SK-N-MC (cell line): ENCODE measurements around the gene CRTC1.

ENCODE experiments used
- EZH2 ChIP-seq: fragments of 200-600 bp; sonication (generic); IDR thresholded peaks from one replicate; pipeline ENCODE4 v1.6.1; 2017; ENCODE audit warnings: antibody characterized with exemption
- FOXP2 ChIP-seq: optimal IDR thresholded peaks from 2 replicates; pipeline ENCODE3; 2011; ENCODE audit warnings: mild to moderate bottlenecking, moderate library complexity; ENCODE audit not compliant: insufficient read depth; ENCODE audit errors: extremely low read length, control extremely low read depth
- POLR2AphosphoS5 ChIP-seq: IDR thresholded peaks from 2 replicates; pipeline ENCODE4 v1.6.1; 2012; ENCODE audit warnings: mild to moderate bottlenecking, low read depth, low read length, borderline replicate concordance

GRCh38 chr19:18651300-18651699, 32.2 kb upstream of the CRTC1 start:
- TF ChIP-seq FOXP2 (no peak), POLR2AphosphoS5 (no peak), EZH2 (no peak)
